Tibial nerve (tissue), 4 donors: ENCODE results near the gene SEMA3A.

ENCODE experiments used
- CTCF ChIP-seq, 5 experiments: fragments of 200-600 bp in 3 of 5; fragments of 450-650 bp in 2 of 5; sonication (generic) in 3 of 5; IDR thresholded peaks; one replicate each; pipeline ENCODE4 v1.5.1; 2016 to 2019; ENCODE audit warnings: antibody characterized with exemption in 5 of 5, mild to moderate bottlenecking in 3 of 5, moderate library complexity in 2 of 5
- EP300 ChIP-seq, 2 donors: sonication (generic); formaldehyde crosslinking; IDR thresholded peaks; one replicate each; pipeline ENCODE4 v1.6.1; 2017; ENCODE audit warnings: antibody characterized with exemption in 2 of 2, mild to moderate bottlenecking in 1 of 2
- POLR2A ChIP-seq, 2 donors: fragments of 450-650 bp; IDR thresholded peaks; one replicate each; pipeline ENCODE4 v1.6.1; 2017; ENCODE audit warnings: antibody characterized with exemption in 2 of 2, mild to moderate bottlenecking in 2 of 2, moderate library complexity in 2 of 2

DNA sequence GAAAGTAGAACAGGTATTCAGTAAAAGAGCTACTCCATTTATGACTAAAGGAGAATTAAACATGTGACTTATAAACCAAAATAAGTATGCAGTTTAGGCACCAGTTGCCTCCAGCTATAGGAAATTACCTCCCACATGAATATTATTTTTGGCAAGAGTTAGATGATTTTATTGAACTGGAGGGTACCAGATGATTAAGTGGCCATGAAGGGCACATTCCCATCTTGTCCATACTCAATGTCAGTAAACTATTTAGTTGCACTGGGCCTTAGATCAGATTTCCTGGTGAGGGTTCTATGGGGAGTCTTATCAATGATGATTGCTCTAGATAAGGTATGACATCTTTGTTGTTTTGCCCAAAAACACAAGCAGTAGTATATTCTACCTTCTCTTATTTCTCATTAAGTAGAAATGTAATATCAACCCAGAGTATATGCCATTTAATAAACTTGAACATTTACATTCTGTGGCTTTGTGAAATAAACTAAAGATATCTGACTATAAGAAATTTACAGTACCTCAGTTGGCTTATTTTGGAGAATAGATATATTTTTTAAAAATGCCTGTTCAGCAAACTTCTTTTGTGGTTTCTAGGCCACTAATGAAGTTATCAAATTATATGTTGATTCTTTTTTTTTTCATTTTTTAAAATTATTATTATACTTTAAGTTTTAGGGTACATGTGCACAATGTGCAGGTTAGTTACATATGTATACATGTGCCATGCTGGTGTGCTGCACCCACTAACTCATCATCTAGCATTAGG is 145.3 kb downstream of the SEMA3A start:
- TF ChIP-seq CTCF (IDR thresholded peaks at IDR 0.05) (no peak), POLR2A (IDR thresholded peaks at IDR 0.05) (no peak), EP300 (IDR thresholded peaks at IDR 0.05) (no peak)
